ENCODE measurements around the gene TMCO1. TPM values are rescaled to one million over a fixed set of nuclear protein-coding genes. Genes with fewer than 3 reads are reported as not detected.

TMCO1 gene
- total RNA-seq, 1 donor from 2014 or later = 74.9 TPM

- TF ChIP-seq CTCF (IDR thresholded peaks at IDR 0.05; ENCODE audit: partially characterized antibody, unreplicated experiment) = no peak
- Mint-ChIP-seq H3K36me3 (ENCODE audit: unreplicated experiment) (no peaks in the 10 kb centered on the region), H3K27ac (ENCODE audit: unreplicated experiment) (no peak overlapping the region), H3K4me3 (ENCODE audit: unreplicated experiment) (no peak overlapping the region), H3K27me3 (ENCODE audit: unreplicated experiment) (no peaks in the 10 kb centered on the region), H3K4me1 (ENCODE audit: low read depth, unreplicated experiment) (no peaks in the 10 kb centered on the region), H3K9me3 (ENCODE audit: unreplicated experiment) (no peaks in the 10 kb centered on the region)
- DNase-seq = no peak
Observed at GRCh38 chr1:165773324-165773965, 4.8 kb upstream of the TMCO1 start.

- TF ChIP-seq CTCF (IDR thresholded peaks at IDR 0.05; ENCODE audit: partially characterized antibody, unreplicated experiment) = no peak
- Mint-ChIP-seq H3K9me3 (ENCODE audit: unreplicated experiment) (no peaks in the 10 kb centered on the region), H3K4me3 (ENCODE audit: unreplicated experiment) (no peak overlapping the region), H3K27me3 (ENCODE audit: unreplicated experiment) (no peaks in the 10 kb centered on the region), H3K27ac (ENCODE audit: unreplicated experiment) (no peak overlapping the region), H3K36me3 (ENCODE audit: unreplicated experiment) (no peaks in the 10 kb centered on the region), H3K4me1 (ENCODE audit: low read depth, unreplicated experiment) (peaks cover 5% of the 10 kb centered on the region)
- DNase-seq = no peak
Observed at GRCh38 chr1:165772739-165773138, 4.1 kb upstream of the TMCO1 start.

- H3K4me3 Mint-ChIP-seq (ENCODE audit: unreplicated experiment) = no peak overlapping the region
- TF ChIP-seq CTCF (IDR thresholded peaks at IDR 0.05; ENCODE audit: partially characterized antibody, unreplicated experiment) = no peak
- no peak for DNase-seq
Observed at GRCh38 chr1:165764277-165764676, 4.4 kb downstream of the TMCO1 start.

GRCh38 chr1:165763442-165763841 lies 5.2 kb downstream of the TMCO1 start:
- H3K27me3 Mint-ChIP-seq (ENCODE audit: unreplicated experiment) = no peaks in the 10 kb centered on the region
- no peaks in the 10 kb centered on the region for H3K36me3 Mint-ChIP-seq (ENCODE audit: unreplicated experiment)
- no peak overlapping the region for H3K27ac Mint-ChIP-seq (ENCODE audit: unreplicated experiment)
- DNase-seq = no peak
- no peak for TF ChIP-seq CTCF (IDR thresholded peaks at IDR 0.05; ENCODE audit: partially characterized antibody, unreplicated experiment)
- peaks cover 1% of the 10 kb centered on the region for H3K9me3 Mint-ChIP-seq (ENCODE audit: unreplicated experiment)
- no peak overlapping the region for H3K4me3 Mint-ChIP-seq (ENCODE audit: unreplicated experiment)
- peaks cover 5% of the 10 kb centered on the region for H3K4me1 Mint-ChIP-seq (ENCODE audit: low read depth, unreplicated experiment)

More at GRCh38 chr1:165764277-165764676, 4.4 kb downstream of the TMCO1 start:
- peaks cover 5% of the 10 kb centered on the region for H3K4me1 Mint-ChIP-seq (ENCODE audit: low read depth, unreplicated experiment)
- H3K27ac Mint-ChIP-seq (ENCODE audit: unreplicated experiment) = no peak overlapping the region
- no peaks in the 10 kb centered on the region for H3K36me3 Mint-ChIP-seq (ENCODE audit: unreplicated experiment)
- no peaks in the 10 kb centered on the region for H3K27me3 Mint-ChIP-seq (ENCODE audit: unreplicated experiment)
- H3K9me3 Mint-ChIP-seq (ENCODE audit: unreplicated experiment) = peaks cover 1% of the 10 kb centered on the region

- no peaks in the 10 kb centered on the region for H3K27me3 Mint-ChIP-seq (ENCODE audit: unreplicated experiment)
- H3K36me3 Mint-ChIP-seq (ENCODE audit: unreplicated experiment) = no peaks in the 10 kb centered on the region
- H3K4me1 Mint-ChIP-seq (ENCODE audit: low read depth, unreplicated experiment) = peaks cover under 1% of the 10 kb centered on the region
- H3K9me3 Mint-ChIP-seq (ENCODE audit: unreplicated experiment) = peaks cover 1% of the 10 kb centered on the region
- no peak overlapping the region for H3K4me3 Mint-ChIP-seq (ENCODE audit: unreplicated experiment)
- H3K27ac Mint-ChIP-seq (ENCODE audit: unreplicated experiment) = no peak overlapping the region
- TF ChIP-seq CTCF (IDR thresholded peaks at IDR 0.05; ENCODE audit: partially characterized antibody, unreplicated experiment) = no peak
- DNase-seq = no peak
Observed at GRCh38 chr1:165762725-165763124, 5.9 kb downstream of the TMCO1 start.

Data from glutamatergic neuron (in vitro differentiated cells).